GM23248 (cell line): ENCODE results near the gene PHF23. TPM values are rescaled to one million over a fixed set of nuclear protein-coding genes. Genes with fewer than 3 reads are reported as not detected.
A peak's percentile ranks its signal among the peaks of the same experiment; 100 is the strongest.

Experiments
- DNase-seq: peaks from one replicate; pipeline ENCODE4 v3.0.0-alpha.2; 2015
- H2AFZ ChIP-seq: fragments of 200-600 bp; sonication (generic); 2 replicates; pipeline ENCODE4 v1.6.1; 2016; ENCODE audit warnings: antibody characterized with exemption
- H3F3A ChIP-seq: fragments of 200-600 bp; sonication (generic); 2 replicates; pipeline ENCODE4 v1.6.1; 2016; ENCODE audit warnings: mild to moderate bottlenecking, antibody characterized with exemption, mixed run types; ENCODE audit not compliant: insufficient read depth
- H3K27ac ChIP-seq: fragments of 200-600 bp; sonication (generic); 2 replicates; pipeline ENCODE4 v1.5.1; 2016; ENCODE audit warnings: mild to moderate bottlenecking
- H3K27me3 ChIP-seq: fragments of 200-600 bp; sonication (generic); replicated peaks from 2 replicates; pipeline ENCODE4 v1.6.1; 2016; ENCODE audit warnings: mild to moderate bottlenecking; ENCODE audit not compliant: insufficient read depth
- H3K36me3 ChIP-seq: fragments of 200-600 bp; sonication (generic); 2 replicates; pipeline ENCODE4 v1.6.1; 2016; ENCODE audit warnings: low read depth, mild to moderate bottlenecking
- H3K4me1 ChIP-seq: fragments of 200-600 bp; sonication (generic); 2 replicates; pipeline ENCODE4 v1.6.1; 2016; ENCODE audit warnings: mild to moderate bottlenecking; ENCODE audit not compliant: insufficient read depth
- H3K4me2 ChIP-seq: fragments of 200-600 bp; sonication (generic); one replicate; pipeline ENCODE4 v1.6.1; 2016; ENCODE audit warnings: mild to moderate bottlenecking; ENCODE audit not compliant: unreplicated experiment
- H3K4me3 ChIP-seq: fragments of 200-600 bp; sonication (generic); 2 replicates; pipeline ENCODE4 v1.5.1; 2016; ENCODE audit warnings: mild to moderate bottlenecking
- H3K79me2 ChIP-seq: fragments of 200-600 bp; sonication (generic); 2 replicates; pipeline ENCODE4 v1.6.1; 2016; ENCODE audit warnings: mild to moderate bottlenecking; ENCODE audit not compliant: insufficient read depth
- H3K9ac ChIP-seq: fragments of 200-600 bp; sonication (generic); 2 replicates; pipeline ENCODE4 v1.6.1; 2016; ENCODE audit warnings: mild to moderate bottlenecking
- H3K9me2 ChIP-seq: fragments of 200-600 bp; sonication (generic); 2 replicates; pipeline ENCODE4 v1.6.1; 2016; ENCODE audit warnings: mixed run types, mild to moderate bottlenecking, moderate library complexity; ENCODE audit not compliant: insufficient read depth
- H3K9me3 ChIP-seq: fragments of 200-600 bp; sonication (generic); one replicate; pipeline ENCODE4 v1.6.1; 2017; ENCODE audit warnings: low read depth
- H4K20me1 ChIP-seq: fragments of 200-600 bp; sonication (generic); 2 replicates; pipeline ENCODE4 v1.6.0; 2016; ENCODE audit not compliant: insufficient read depth
- EZH2 ChIP-seq: fragments of 200-600 bp; sonication (generic); IDR thresholded peaks from 2 replicates; pipeline ENCODE4 v1.6.1; 2018; ENCODE audit warnings: antibody characterized with exemption, mild to moderate bottlenecking; ENCODE audit not compliant: insufficient read depth, poor library complexity, severe bottlenecking
- EZH2phosphoT487 ChIP-seq: fragments of 200-600 bp; sonication (generic); IDR thresholded peaks from 2 replicates; pipeline ENCODE4 v1.6.1; 2018; ENCODE audit warnings: antibody characterized with exemption, moderate library complexity, mild to moderate bottlenecking, low read depth; ENCODE audit not compliant: insufficient read depth
- WGBS, 2 experiments: methylation state at CpG; one replicate each; pipeline ENCODE4 v1.1.6; 2015 to 2017; ENCODE audit warnings: low lambda C conversion rate in 2 of 2, low coverage in 1 of 2; ENCODE audit errors: missing lambda C conversion rate in 2 of 2; 5-methylcytosine and 5-hydroxymethylcytosine counted together
- in situ Hi-C: fragments of 300-500 bp; cut with MboI; formaldehyde crosslinking; loops from 2 replicates; pipeline ENCODE4 v1.15.0; 2020
- polyA plus RNA-seq: library from polyadenylated mRNA; unstranded; fragments of >200 nt; fragmentation: Nextera tagmentation; extraction: Ambion mirVana; gene quantifications from 2 replicates; pipeline ENCODE4 v1.2.1, GENCODE V29; 2016
- total RNA-seq: library from RNA; depleted of rRNA; stranded (reverse); fragments of >200 nt; shearing (Covaris generic); gene quantifications from 2 replicates; pipeline ENCODE4 v1.2.3, GENCODE V29; 2014

The PHF23 gene
- total and polyA plus RNA-seq, 2 experiments from 2014 or later, result 32.0 to 45.6 TPM

DNA sequence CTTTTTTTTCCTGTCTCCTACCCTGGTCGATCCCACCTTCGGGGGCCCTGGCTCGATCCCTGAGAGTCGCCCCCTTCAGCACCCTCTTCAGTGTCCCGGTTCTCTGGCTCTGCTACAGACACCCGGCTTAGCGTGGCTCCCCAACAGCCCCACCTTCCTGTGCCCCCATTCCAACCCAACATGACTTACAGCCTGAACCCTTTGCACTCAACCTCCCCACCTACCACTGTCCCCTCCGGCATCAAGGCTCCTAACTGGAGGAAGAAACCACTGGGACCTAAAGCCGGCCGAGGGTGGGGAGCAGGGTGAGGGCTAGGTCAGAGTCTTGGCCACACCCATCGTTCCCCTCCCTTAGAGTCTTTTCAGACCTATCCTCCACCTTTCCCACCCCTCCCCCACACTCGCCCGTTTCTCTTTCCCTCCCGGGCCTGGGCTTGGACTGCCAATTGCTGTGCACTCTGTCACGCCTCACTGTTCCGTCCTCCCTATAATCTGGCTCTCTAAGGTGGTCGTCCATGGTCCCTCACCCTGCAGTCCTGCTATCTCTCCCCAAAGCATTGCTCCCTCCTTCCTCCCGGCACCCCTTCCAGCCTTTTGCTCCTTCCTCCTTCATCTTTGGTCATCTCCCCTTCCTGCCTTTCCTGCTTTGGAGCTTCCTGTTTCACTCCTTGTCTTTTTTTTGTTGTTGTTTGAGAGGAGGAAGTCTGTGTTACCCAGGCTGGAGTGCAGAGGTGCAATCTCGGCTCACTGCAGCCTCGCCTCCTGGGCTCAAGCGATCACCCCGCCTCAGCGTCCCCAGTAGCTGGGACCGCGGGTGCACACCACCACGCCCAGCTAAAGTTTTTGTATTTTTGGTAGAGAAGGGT lies 23.9 kb upstream of the PHF23 start:
- in situ Hi-C loops, result no loop called here
- no peak for DNase-seq
- H3K9ac ChIP-seq, result no peak overlapping the region

DNA sequence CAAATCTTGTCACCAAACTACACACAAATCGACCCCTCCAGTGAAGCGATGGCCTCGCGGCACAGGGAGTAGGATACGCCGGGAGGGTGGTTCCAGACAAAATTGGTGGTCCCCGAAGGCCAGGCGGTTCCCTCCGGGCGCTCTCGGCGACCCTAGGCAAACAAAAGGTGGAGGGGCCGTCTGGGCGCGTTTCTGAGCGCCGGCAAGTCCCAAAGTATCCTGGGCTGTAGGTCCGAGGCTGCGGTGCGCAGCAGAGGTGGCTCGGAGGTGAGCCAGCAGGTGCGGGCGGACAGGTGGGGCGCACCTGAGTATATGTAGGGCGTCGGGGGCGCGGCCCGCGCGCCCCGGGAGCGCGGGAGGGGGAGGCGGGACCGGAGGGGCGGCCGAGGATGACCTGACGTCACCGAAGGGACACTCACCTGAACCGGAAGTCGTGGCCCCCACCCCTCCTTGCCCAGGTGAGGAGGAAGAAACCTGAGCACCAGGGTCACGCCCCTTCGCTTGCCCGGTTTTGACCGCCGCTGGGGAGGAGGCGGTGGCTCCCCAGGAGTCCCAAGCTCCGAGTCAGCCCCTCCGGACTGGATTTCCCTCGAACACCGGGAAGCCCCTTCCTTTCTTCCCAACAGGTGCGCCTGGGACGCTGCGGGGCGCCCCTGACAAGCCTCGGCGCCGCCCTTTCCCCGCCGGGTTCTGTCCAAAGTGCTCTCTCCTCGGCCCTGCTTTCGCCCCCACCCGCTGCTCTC lies 23.1 kb upstream of the PHF23 start, which contains the start of gene CLDN7:
Gene CLDN7, minus strand, starts transcription at position 287 of the 743 bp plus-strand sequence. CDS start 435 bp downstream, outside the sequence.
- H3K4me2 ChIP-seq, result peak within 1 kb of the TSS; percentile 84
- H3K4me1 ChIP-seq, result peaks cover 19% of the 10 kb centered on the region
- H3K36me3 ChIP-seq, result peaks cover 7% of the 10 kb centered on the region; the same call in 1 of the 2 replicates
- no peaks in the 10 kb centered on the region for H3K9me3 ChIP-seq
- H3K4me3 ChIP-seq, result peak within 1 kb of the TSS; percentile 65
- no peak for TF ChIP-seq EZH2
- TF ChIP-seq EZH2phosphoT487, result no peak
- 13 to 14% methylated on average over 31 to 63 of the region's 64 CpGs for WGBS, 2 experiments
- H4K20me1 ChIP-seq, result no peaks in the 10 kb centered on the region
- H3F3A ChIP-seq, result peaks cover 26% of the 10 kb centered on the region
- no peaks in the 10 kb centered on the region for H3K27me3 ChIP-seq
- H3K9ac ChIP-seq, result peak within 1 kb of the TSS; percentile 75
- in situ Hi-C loops, result no loop called here
- H3K79me2 ChIP-seq, result no peaks in the 10 kb centered on the region
- peak within 1 kb of the TSS; percentile 85 for H2AFZ ChIP-seq
- DNase-seq, result no peak
- no peaks in the 10 kb centered on the region for H3K9me2 ChIP-seq
- H3K27ac ChIP-seq, result no peak within 1 kb of the TSS

More for the DNA sequence above, 23.9 kb upstream of the PHF23 start:
- Histone ChIP-seq H3K36me3 (peaks cover 7% of the 10 kb centered on the region; the same call in 1 of the 2 replicates), H3K4me3 (no peak overlapping the region; the same call in 1 of the 2 replicates), H3K4me1 (peaks cover 19% of the 10 kb centered on the region), H3K27me3 (no peaks in the 10 kb centered on the region), H3K9me2 (no peaks in the 10 kb centered on the region), H3K4me2 (peak overlapping the region; percentile 38), H2AFZ (peak overlapping the region; percentile 72), H3F3A (peaks cover 25% of the 10 kb centered on the region), H3K9me3 (no peaks in the 10 kb centered on the region), H3K79me2 (no peaks in the 10 kb centered on the region), H4K20me1 (no peaks in the 10 kb centered on the region), H3K27ac (no peak overlapping the region)
- TF ChIP-seq EZH2phosphoT487 (no peak), EZH2 (no peak)
- WGBS, 2 experiments, result 16 to 21% methylated on average over 24 to 26 of the region's 26 CpGs

DNA sequence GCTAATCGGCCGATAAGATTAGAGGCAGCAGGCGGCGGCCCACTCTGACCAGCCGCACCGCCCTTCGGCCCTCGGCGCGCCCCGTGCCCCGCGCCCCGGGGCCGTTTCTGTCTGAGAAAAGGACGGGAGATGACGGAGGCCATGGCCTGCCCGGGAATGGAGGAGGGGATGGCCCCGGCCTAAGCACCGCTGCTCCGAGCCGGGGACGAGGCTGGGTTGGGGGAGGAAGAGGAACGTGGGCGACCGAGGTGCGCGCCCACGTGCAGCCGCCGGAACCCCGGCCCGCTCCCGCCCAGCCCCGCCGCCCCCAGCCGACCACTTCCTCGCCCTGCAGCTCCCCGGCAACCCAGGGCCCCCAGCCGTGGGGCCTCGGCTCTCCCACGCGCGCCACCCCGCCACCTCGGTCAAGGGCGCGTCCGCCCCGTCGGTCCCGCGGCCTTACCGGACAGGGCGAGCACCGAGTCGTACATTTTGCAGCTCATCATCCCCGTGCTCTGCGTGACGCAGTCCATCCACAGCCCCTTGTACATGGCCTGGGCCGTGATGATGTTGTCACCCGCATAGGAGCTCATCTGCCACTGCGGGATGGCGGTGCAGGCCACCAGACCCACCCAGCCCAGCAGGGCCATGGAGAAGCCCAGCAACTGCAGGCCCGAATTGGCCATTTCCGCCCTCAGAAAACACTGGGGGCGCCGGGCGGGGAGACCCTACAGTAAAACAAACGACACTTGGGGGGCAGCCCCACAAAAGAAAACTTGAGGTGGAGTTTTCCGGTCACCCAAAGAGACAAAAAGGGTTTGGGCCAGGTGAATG lies 22.3 kb upstream of the PHF23 start:
- peaks cover 11% of the 10 kb centered on the region; the same call in 1 of the 2 replicates for H3K36me3 ChIP-seq
- H3K79me2 ChIP-seq, result no peaks in the 10 kb centered on the region
- peak overlapping the region; percentile 75 for H3K9ac ChIP-seq
- no peaks in the 10 kb centered on the region for H4K20me1 ChIP-seq
- DNase-seq, result peak; percentile 31
- in situ Hi-C loops, result no loop called here
- peaks cover 19% of the 10 kb centered on the region for H3K4me1 ChIP-seq
- 11 to 13% methylated on average over 45 to 47 of the region's 71 CpGs for WGBS, 2 experiments
- TF ChIP-seq EZH2 (no peak), EZH2phosphoT487 (no peak)
- peak overlapping the region; percentile 85 for H2AFZ ChIP-seq
- no peaks in the 10 kb centered on the region for H3K27me3 ChIP-seq
- H3K4me2 ChIP-seq, result peak overlapping the region; percentile 84
- H3K9me2 ChIP-seq, result no peaks in the 10 kb centered on the region
- H3K27ac ChIP-seq, result no peak overlapping the region
- peaks cover 23% of the 10 kb centered on the region for H3F3A ChIP-seq
- H3K9me3 ChIP-seq, result no peaks in the 10 kb centered on the region
- H3K4me3 ChIP-seq, result peak overlapping the region; percentile 65
